Stimulated activated CD8-positive, alpha-beta memory T cell treated with anti-CD3 and anti-CD28 coated beads, Interleukin-7, amount 100 ng/mL, for 24 hours (primary cell): ENCODE measurements around the gene SERINC2.

Source experiments
- DNase-seq: peaks from one replicate; pipeline ENCODE4 v3.0.0-alpha.2; 2020; ENCODE audit warnings: low read depth

SERINC2 gene

GRCh38 chr1:31412732-31413404 is at the start of gene SERINC2:
Gene SERINC2 (plus strand): TSS chr1:31413213. CDS start chr1:31413266, 53 bp downstream.
- no peak for DNase-seq

- no peak for DNase-seq
Measured at GRCh38 chr1:31364561-31365250, 48.3 kb upstream of the SERINC2 start.

- DNase-seq = no peak
Measured at GRCh38 chr1:31366796-31367195, 46.2 kb upstream of the SERINC2 start.

GRCh38 chr1:31368611-31369107 is 44.4 kb upstream of the SERINC2 start:
- no peak for DNase-seq

DNA sequence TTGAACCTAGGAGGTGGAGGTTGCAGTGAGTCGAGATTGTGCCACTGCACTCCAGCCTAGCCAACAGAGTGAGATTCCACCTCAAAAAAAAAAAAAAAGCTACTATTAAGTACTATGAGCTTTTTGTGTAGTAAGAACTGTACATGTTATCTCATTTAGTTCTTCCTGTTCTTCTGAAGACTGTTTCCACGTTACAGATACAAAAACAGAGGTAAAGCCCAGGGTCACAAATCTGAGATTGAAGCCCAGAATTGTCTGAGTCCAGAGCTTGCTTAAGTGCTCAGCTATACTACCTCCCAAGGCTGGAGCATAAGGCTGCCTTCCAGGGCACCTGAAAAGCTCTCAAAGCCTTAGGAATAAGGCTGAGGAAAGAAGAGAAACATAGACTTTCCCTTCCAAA is 43.0 kb upstream of the SERINC2 start:
- DNase-seq = no peak

DNA sequence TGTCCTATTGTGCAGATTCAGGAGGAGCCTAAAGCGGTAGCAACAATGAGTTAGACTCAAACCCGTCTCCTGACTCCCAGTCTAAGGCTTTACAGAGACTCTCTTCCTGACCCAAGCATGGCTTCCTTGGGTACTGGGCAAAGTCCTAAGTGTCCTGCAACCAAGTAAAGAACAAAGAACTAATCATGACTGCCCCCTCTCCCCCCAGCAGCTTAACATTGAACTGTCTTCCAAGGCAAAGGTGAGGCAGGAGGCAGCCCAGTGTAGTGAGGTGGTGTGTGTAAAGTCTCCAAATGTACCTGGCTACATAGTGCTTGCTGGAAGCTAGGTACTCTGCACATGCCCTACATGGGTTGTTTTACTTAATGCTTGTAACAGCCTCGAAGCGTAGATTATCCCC is 42.4 kb upstream of the SERINC2 start:
- no peak for DNase-seq

DNA sequence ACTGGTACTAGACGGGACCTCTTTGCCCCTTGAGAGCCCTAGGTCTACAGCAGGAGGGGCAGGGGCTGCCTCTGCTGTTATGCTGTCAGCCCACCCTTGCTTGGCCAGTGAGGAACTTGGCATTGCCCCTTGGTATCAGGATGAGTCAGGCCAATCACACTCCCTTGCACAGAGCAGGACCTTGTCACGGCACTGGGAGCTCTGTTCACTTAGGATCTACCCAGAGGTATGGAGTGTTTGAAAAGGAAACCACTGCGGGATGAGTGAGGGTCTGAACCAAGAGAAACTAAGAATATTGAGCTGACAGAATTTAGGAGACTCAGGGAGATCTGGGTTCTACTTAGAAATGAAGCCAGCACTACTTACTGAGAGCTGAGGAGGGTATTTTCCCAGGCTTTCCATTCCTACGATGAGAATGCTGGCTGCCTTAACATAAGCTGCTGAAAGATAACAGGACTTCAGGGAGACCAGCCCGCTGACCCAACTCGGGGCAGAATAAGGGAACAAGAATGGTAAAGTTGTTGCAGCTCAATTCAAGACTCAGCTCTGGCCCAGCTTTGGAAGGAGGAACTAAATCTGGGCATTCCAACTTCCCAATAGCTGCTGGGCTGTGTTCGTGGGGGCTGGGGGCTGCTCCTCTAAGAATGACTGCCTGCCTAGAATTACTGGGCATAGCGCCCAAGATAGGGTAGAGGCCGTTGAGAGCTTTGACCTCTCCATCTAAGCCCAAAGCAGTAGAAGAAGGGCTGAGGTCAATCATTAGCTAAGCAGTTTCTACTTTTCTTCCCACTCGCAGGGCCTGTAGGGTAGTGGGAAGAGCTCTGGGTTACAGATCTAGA is 41.7 kb upstream of the SERINC2 start:
- DNase-seq = no peak

DNA sequence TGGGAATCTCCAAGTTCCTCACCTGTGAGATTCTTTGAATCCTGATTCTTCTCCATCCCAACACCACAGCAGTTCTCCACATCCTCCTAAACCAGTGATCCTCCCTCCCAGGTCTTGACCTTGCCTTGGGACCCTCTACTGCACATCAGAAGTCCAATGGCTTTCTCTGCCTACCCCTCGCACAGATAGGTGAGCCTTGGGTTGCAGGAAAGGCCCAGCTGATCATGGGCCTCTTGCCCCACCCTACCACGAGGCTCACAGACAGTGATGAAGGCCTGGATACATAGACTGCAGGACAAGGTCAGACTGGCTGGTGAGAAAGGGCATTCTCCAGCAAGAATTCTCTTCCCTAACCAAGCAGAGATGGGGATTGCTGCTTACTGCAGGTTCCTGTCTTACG is 41.0 kb upstream of the SERINC2 start:
- no peak for DNase-seq

DNA sequence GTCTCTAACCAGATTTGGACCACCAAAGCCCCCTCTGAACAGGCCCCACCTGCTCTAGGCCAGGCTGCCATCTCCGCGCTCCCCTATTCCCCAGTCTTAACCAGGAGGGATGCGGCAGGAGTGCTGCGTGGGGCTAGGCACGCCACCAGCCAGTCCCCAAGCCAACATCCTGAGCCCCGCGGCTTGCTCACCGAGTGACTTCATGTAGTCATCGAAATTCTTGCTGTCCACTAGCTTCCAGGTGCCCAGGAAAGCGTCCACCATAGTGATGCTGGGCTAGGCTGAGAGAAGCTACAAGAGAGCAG is 40.3 kb upstream of the SERINC2 start:
- DNase-seq = no peak

DNA sequence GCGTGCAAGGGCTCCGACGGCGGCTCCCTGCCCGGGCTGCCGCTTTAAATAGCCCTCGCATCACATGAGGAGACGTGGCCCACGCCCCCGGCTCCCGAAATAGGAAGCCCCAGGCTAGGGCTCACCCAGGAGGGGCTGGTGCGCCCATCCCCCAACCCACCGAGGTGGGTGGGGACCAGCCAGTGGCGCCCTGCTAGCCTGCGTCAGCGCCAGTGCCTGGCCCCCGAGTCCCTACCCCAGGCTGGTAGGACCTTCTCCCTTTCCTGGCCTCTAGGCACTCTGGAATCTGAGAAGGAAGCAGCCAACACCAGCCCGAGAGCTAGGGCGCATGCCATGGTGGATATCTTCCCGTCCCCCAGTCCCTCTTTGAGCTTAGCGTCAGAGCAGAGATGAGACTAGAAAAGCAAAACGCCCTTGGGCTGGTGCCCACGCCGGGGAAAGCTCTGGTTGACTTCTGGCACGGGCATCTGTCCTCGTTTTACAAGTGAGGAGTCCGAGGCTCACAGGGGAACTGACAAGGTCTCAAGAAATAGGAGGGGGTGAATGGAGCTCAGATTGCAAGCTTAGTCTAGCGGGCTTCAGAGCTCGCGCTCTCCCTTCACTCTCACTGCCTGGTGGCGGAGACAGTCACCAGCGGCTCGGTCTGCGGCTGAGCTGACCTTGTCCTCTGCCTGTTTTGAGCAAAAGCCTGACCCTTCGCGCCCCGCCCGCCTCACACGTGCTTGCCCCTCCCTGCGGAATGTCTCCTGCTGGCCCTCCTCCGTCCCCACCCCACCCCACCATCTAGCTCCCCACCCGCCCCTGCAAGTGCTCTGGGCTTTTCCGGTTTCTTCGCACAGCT is 39.7 kb upstream of the SERINC2 start, which contains the start of gene FABP3:
FABP3 (minus strand) TSS at position 21 of the 841 bp plus-strand sequence. CDS start 62 bp downstream, outside the sequence.
- DNase-seq = no peak

DNA sequence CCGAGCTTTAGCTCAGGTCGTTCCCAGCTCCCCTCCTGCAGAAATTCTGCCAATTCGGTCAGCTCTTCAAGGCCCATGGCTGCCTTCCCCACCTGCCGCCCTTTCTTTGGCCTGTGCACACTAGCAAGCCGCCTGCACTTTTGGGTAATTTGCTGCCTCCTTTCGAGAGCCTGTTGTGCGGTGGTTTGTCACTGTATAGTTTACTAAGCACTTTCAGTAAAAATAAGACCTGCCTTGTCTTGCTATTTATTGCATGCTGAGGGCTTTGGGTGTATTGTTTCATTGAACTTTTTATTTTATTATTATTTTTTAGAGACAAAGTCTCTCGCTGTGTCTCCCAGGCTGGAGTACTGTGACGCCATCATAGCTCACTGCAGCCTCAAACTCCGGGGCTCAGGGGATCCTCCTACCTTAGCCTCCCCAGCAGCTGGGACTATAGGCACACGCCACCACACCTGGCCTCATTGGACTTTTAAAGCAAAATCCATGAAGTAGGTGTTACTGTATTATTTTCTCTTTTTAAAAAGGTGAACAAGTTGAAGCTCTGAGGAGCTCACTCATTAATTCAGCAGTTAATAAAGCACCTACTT is 39.0 kb upstream of the SERINC2 start:
- no peak for DNase-seq

GRCh38 chr1:31374511-31375196 is 38.4 kb upstream of the SERINC2 start:
- DNase-seq = no peak

- no peak for DNase-seq
Measured at GRCh38 chr1:31376375-31377134, 36.5 kb upstream of the SERINC2 start.

- no peak for DNase-seq
Measured at GRCh38 chr1:31377364-31377863, 35.6 kb upstream of the SERINC2 start.

- no peak for DNase-seq
Measured at GRCh38 chr1:31378001-31378400, 35.0 kb upstream of the SERINC2 start.

- DNase-seq = no peak
Measured at GRCh38 chr1:31380181-31380580, 32.8 kb upstream of the SERINC2 start.

DNA sequence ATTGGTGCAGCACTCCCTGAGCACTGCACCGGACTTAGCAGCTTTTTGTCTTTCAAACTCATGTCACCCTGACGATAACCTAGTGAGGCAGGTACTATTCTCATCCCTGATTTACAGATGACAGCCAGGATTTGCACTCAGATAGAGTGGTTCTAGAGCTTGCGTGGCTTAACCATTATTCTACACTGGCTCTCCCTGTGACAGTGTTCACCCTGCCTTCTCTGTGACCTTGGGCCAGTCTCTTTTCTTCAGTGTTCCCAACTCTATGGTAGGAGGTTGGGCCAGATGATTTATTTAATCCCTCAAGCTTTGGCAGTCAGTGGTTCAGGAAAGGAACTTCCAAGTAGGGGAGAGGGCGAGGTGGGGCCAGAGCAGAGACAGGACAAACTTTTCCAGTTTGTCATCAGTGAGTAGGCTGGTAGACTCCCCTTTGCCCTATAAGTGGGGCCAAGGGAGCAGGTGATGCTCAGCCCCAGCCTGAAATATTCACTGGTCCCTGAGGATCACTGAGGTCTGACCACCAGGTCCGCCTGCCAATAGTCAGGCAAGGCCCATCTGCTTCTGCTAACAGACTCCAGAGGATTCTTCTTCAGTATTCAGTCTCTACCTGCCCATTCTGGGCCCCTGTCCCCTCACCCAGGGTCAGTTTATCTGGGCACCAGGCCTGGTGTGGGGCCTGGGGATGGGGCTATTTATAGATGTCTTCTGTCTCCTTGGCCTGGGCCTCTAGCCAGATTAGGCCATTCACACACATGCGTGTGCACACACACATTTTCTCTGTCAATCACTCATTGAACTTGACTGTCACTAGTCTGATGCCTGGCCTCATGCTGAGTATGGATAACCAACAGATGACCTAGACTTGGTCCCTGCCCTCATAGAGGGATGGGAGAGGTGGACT is 31.4 kb upstream of the SERINC2 start:
- DNase-seq = no peak

GRCh38 chr1:31382379-31382989 is 30.5 kb upstream of the SERINC2 start:
- no peak for DNase-seq
